ENCODE data around the gene NHS.
"Not testable (repeated sequence)": the region's sequence is repeated elsewhere in the genome, so short reads cannot be mapped to it uniquely, and the experiment has no call there.

The NHS gene

DNA sequence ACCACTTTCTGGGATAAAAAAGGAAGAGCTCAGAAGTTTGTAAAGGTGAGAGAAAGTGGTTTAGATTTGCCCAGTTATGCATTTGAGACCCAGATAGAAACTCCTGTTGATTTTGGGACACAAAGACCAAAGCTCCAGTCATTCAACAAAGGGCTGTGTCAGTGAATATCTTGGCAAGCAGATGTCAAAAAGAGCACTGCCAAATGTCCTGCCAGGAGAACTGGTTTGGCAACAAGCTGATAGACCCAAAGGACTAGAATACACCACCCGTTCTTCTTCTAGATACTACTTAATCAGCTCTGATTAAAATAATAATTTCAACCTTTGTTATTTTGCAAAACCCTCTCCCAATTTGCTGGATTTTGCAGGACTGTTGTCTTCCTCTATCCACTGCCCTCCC lies 121.4 kb downstream of the NHS start:
- DNase-seq (ENCODE audit: low read depth), result no peak

DNA sequence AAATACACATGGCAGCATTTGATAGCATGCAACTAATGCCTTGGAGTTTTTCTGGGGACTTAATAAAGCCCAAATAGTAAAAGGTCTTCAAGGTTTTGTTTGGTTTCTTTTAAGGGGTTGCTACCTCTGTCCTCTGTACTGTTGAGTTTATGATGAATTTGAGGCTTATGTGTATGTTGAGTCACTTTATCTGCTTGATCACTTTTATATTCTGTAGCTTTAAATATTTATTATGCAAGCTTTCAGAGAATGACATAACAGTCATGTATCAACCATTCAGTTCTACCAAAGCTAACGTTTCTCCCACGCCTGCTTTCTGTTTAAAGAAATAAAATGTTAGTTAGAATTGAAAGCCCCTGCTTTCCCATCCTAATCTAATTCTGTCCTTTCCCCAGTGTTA lies 122.2 kb downstream of the NHS start:
- DNase-seq (ENCODE audit: low read depth), result no peak

DNA sequence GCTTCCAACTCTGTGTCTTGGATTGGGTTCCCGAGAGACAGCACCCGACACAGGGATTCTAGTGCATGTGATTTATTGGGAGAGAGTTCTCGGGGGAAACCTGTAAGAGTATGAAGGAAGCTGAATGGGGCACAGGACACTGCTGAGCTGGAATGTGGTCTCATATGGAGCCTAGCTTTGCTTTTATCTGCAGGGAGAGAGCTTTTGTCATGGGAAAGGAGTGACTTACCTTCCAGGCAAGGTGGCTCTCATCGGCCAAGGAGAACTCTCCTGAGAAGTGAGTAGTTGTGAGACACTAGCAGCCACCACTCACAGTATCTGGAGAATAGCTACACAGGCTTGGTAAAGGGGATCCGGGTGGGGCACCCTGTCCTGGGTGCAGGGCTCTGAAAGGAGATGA lies 124.5 kb downstream of the NHS start:
- DNase-seq (ENCODE audit: low read depth), result no peak

DNA sequence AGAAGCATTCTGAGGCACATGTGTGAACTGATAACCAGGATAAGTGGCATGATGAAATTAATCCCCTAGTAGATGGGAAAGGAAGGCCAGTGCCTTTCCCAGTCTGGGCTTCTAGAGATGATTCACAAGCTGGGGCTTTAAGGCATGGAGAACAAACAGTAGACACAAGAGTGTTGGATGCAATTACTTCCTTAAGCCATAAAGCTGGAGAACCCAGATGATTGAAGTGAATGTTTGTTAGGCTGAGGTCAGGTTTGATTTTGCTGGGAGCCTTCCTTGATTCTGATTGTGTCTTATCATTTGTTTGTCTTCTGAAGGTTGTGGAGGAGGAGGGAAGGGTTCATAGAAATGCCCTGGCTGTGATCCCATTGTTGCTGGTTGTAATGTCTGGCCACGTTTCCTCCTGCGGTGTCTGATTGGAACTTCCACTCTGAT lies 125.2 kb downstream of the NHS start:
- DNase-seq (ENCODE audit: low read depth), result no peak

DNA sequence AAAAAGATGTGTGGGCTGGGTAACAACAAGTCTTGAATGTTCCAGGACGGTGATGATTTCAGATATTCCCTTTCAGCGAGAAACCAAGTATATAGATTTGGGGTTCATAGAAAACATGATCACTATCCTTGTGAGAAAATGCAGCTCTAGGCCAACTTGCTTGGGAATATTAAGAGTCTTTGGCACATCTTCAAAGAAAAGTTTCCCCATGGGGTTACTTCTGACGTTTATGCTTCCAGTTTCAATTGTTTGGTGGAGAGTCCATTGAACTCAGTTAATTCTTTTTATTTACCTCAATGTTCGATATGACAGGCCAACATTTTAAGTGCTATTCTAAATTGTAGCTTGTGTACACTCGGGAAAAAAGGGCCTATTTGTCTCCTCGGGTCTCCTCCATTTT lies 126.7 kb downstream of the NHS start:
- no peak for DNase-seq (ENCODE audit: low read depth)

DNA sequence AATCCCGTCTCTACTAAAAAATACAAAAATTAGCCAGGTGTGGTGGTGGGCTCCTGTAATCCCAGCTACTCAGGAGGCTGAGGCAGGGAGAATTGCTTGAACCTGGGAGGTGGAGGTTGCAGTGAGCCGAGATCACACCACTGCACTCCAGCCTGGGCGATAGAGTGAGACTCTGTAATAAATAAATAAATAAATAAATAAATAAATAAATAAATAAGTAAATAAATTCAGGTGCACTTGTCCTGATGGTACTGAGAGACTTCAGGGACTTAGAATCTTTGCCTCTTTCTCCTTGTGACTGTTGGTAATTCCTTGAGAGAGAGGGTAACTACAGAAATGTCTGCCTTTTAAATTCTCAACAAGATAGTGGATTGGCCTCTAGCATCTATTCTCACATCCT lies 131.4 kb downstream of the NHS start:
- DNase-seq (ENCODE audit: low read depth), result not testable (repeated sequence)

DNA sequence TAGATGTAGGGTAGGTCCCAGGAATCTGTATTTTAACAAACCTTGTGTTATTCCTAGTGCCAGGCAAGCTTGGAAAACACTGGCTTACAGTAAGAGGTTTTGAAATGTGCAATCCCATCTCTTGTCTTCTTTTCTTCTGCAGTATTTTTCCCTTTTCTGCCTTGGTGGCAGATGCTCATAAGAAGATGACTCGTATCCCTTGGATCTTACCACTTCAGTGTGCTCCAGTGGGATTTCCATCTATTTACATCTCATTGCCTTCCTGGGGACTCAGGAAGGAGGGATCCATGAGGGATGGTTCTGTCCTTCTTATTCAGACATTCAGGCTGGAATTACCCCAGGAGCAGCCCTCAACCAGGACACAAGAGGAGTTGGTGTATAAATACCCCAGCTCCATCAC lies 136.6 kb downstream of the NHS start:
- DNase-seq (ENCODE audit: low read depth), result no peak

DNA sequence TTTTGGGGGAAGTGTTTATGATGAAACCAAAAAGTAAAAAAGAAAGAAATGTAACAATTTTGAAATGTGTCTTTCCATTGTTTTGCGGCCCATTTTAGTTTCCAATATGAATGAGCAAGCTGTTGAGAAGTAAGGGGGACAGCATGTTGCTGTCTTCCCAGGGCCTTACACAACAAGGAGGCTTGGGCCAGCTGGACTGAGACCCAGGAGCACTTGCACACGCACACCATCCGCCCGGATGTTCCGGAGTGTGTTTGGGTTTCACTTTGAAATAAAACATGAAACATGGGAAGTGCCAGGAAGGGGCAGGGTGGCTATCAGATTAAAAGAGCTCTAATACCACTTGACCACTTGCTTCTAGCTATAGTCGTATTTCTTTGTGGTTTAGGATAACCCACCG lies 144.4 kb downstream of the NHS start:
- no peak for DNase-seq (ENCODE audit: low read depth)

DNA sequence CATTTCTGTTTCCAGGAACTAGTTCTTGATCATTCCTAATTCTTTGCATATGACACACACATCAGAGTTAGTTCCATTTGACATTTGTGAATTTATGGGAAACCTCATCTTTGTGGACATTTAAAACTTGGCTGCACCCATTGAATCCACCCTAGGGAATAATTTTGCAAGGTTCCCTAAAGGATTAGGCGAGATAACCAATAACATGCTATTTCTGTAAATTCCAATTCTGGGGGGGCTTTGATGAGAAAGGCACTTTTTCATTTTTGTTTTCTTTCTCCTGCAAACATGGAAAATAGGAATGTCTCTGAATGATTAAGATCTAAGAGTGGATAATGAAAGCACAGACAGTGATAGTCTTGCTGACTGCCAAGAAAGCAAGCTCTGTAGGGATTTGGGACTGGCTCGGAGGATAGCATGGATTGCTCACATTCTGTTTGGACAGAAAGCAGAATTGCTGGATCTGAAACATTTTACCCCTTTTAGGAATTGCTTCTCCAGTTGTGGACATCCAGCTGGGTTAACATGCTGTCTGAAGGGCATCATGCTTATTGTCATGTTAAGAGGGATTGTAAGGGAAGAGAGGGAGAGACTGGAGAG lies 145.1 kb downstream of the NHS start:
- DNase-seq (ENCODE audit: low read depth), result no peak

DNA sequence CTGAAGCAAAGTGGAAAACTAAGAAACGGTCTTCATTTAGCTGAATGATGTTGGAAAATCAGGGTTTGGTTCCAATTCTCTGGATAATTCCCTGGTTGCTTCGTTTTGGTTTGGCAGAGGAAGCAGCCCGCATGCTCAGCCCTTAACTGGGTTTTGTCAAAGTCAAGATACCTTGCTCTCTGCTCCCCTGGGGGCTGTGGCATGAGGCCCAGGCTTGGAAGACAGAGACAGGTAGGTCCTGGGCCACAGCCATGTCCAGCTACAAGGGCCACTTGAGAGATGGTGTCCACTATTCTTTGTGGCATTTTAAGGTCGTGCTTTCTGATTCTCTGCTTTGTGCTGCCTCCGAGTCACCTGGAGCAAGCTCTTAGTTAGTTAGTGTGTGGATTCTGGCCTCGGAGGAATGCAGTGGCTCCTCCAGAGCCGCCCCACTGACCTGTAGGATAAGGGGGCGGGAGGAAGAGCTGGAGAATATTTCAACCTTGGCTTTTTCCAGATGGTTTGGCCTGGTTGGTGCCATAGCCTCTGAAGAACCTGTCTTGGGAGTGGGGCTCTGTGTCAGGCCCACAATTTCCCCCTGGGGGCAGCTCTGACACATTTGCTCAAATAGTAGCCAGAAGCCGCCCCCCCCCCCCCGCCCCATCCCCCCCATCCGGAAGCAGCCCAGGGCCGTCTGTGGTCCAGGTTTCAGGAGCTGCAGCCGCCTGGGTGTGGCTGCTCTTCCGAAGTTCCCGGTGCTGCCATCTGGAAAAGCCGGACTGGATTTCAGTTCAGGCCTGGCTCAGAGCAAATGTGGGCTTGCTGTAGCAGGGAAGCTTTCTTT lies 147.1 kb downstream of the NHS start:
- DNase-seq (ENCODE audit: low read depth), result no peak

DNA sequence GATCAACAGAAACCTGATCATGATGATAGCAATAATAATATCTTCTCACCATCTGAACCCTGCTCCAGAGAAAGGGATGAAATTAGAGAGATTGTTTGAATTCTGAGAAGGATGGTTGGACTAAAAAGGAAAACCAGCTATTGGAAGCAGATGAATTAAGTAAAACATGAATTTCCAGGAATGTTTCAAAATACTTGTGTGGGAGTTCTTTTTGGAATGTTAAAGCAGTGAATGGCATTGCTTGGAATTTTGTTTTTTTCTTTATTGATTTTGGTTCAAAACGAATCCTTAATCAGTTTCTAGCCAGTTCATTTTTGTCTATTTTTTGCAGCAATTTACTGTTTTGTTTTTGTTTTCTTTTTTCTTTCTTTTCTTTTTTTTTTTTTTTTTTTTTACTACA lies 150.3 kb downstream of the NHS start:
- no peak for DNase-seq (ENCODE audit: low read depth)

DNA sequence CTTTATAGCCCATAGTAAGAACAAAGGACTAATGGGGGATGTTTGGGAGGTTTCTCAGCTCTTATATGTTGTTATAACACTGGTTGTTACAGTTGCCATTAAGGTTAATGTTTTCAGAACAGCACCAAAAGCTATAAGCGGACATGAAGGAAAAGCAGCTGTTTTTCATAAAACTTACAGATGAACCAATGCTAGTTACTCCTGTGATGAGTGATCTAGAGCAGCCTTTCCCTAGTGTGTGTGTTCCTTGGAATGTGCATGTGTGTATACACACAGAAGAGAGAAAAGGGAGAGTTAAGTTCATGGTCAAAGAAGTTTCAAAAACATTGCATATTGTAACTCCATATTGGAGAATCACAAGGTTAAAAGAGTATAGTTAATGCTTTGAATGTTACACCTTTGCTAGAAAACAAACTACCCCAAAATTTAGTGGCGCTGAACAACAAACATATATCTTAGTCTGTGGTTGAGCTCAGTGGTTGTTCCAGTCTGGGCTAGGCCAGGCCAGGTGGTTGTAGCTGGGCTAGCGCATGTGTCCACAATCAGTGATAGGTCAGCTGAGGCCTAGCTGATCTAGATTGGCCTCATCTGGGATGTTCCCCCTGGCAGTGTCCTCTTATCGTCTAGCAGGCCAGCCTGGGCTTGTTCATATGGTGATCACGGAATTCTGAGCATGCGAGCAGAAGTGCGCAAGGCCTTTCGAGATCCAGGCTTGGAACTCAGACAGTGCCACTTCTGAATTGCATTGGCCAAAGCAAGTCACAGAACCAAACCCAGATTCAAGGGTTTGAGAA lies 151.0 kb downstream of the NHS start:
- DNase-seq (ENCODE audit: low read depth), result no peak

DNA sequence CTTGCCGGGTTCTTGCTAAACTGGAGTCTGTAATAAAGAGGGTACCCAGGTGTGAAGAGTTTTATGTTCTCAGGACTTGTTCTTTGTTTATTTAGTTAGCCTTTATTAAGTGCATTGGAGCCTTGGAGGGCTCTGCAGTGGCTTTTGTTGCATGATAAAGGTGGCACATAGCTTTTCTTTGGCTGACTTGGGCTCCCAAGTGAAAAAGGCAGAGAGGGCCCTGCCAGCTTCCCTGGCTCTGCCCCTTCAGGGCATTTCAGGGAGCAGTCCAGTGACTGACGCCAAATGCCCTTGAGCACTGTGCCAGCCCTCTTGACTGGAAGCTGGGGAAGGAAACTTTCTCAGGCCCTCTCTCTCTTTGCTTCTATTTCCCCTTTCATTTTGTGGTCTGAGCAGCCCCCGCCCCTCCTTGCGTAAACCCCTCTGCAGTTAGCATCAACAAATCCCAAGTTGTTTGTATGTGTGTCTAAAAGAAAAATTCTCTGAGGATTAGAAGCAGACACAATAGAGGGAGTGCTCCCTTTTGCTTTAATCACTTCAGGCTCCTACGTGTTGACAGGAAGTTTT lies 152.2 kb downstream of the NHS start:
- DNase-seq (ENCODE audit: low read depth), result no peak

DNA sequence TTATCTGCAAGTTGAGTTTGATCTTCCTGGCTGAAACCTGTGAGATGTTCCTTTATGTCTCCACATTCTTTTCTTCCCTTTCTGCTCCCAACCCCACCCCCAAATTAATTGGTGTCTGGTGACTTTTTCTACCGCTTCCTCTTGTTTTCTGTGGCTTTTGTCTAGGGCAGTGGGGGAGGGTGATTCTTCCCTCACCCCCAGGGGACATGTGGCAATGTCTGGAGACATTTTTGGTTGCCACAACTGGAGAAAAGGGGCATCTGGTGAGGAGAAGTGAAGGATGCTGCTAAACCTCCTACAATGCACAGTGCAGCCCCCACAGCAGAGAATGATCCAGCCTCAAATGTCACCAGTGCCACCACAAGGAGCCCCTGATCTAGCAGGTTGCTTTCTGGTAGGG lies 152.9 kb downstream of the NHS start:
- no peak for DNase-seq (ENCODE audit: low read depth)

DNA sequence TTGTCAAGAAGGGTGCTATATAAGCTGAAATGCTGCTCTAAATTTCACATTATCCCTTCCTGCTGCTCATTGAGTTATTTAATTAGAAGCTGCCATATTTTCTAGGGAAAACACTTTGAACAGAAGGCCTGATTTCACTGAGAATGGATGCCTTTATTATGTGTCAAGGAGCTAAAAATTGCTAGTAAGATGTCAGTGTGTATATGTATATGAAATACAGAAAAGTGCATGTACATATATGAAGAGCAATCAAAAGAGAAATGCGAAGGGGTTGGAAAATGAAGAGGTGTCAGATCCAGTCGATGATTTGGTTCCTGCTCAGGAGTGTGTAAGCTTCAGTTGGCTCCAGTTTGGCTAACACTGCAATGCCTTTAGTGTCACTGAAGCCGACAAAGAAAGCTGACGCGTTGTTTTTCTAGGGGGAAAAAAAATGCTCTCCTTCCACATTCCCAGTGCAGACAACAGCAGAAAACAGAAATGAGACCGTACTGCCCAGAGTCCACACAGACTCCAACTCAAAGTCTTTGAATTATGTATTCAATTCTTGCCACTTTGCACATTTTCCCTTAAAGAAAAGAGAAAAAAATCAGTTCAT lies 154.2 kb downstream of the NHS start:
- no peak for DNase-seq (ENCODE audit: low read depth)

DNA sequence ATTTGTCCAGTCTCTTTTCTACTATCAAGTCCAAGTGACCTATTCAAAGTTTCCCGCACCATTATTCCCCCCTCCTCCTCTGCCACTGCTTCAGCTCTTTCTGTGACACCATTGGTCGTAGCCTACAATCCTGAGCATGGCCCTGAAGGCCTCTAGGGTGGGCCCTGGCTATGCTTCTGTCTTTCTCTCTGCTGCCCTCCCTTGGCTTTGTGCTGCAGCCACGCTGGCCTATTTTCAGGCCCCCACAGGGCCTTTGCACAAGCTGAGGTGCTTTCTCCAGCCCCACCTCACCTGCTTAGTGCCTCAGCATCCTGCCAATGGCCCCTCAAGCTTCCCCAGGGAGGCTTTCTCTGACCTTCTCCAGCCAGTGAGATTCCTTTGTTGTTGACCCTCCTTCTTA lies 156.5 kb downstream of the NHS start:
- no peak for DNase-seq (ENCODE audit: low read depth)

DNA sequence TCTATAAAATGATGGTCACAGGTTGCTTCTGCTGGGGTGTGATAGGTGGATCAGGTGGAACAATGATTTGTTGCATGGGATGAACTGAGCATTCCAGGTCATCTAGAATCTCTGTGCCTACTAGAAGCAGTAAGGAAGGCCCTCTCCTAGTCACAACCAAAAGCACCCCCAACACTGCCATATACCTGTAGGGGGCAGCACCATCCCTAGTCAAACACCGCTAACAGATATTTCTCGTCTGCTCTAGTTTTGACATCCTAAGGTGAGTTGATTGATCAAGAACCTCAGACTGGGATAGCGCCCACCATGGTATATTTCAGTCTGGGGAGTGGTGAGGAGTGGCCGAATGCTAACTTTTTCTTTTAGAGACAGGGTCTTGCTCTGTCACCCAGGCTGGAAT lies 160.2 kb downstream of the NHS start:
- no peak for DNase-seq (ENCODE audit: low read depth)

DNA sequence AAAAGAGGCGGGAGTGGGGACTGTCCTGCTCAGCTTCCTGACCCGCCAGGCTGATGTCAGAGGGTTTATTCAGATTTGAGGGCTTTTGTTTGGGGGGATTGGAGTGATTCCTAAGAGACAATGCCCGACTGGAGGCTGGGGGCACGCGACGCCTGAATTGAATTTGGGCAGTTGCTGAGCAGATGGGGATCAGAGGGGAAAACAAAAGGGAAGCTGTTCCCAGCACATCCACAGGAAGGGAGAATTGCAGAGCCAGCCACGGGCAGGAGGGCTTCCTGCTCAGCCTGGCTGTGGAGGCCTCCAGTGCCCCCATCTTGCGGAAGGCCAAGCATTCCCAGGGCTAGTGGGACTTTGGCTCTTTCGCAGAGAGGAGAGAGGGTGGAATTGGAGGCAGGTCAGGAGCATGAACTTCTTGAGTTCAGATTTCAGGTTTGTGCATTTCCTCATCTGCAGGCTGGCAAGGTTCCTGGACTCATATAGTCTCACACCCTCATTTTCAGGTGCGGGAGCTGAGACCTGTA lies 162.8 kb downstream of the NHS start:
- DNase-seq (ENCODE audit: low read depth), result no peak

DNA sequence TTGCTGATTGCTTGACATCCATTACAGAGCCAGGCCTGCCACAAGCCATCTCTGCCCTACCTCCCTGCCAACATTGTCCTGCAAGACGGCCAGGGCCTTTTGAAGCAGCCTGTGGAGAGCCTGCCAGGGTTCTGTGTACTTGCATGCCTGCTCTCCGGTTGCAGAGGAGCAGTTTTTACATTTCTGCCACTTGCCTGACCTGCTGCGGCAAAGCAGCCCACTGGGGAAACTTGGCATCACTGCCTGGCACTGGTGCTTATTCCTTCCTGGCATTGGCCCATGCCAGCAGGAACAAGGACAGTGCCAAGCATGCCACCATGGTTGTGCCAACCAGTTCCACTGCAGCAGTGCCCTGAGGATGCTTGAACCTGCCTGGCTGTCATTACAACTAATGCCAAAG lies 167.1 kb downstream of the NHS start:
- DNase-seq (ENCODE audit: low read depth), result no peak

DNA sequence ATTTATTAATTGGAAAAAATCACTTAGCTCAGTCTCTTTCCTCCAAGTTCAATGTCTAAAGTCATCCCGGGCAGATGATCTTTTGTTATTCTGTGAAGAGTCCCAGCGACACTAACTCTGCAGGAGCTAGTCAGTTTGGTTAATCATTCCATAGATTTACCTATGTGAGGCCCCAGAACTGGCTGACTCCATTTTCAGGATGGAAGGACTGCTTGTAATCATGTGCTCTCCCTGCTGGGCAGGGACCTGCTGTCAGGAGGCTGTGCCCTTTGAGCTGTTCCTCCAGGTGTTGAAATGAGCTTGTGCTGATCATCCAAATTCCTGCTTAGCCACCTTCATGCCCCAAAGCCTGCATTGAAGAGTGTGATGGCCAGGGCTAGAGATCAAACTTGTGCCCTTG lies 169.8 kb downstream of the NHS start:
- DNase-seq (ENCODE audit: low read depth), result no peak

DNA sequence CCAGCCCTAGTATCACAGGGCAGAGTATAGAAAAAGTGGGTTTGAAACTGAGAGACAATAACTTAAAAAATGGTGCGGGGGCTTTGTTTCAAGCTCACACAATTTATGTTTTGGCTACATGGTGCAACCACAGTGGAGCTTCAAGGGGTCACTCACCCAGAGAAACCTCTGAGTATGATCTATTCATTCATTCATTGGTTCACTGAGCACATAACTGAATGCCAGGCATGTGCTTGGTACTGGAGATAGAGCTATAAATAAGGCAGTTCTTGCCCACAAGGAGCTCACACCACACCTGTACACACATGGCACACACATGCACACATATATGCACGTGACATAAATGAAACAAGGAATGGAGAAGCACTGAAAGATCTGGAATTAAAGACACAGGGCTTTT lies 171.4 kb downstream of the NHS start:
- DNase-seq (ENCODE audit: low read depth), result no peak

DNA sequence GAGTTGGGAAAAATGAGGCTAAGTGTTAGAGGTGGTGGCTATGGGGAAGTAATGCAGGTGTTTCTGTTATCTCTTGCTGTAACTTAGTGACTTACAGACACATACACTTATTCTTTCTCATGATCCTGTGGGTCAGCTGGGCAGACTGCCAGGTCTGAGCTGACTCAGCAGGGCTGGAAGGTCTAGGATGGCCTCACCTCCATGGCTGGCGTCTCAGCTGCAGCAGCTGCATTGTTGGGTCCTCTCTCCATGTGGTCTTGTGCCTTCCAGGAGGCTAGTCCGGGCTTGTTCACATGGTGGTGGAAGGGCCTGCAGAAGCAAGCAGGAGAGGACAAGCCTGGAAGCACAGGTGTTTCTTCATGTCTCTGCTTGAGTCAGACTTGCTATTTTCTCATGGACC lies 172.7 kb downstream of the NHS start:
- no peak for DNase-seq (ENCODE audit: low read depth)

Data from stimulated activated CD8-positive, alpha-beta memory T cell treated with anti-CD3 and anti-CD28 coated beads, Interleukin-15, amount 100 ng/mL, for 1 hour (primary cell).